Esophagus mucosa (tissue), 1 donor: Measurements from ENCODE around the gene RBMY1D. TPM values are rescaled to one million over a fixed set of nuclear protein-coding genes. Genes with fewer than 3 reads are reported as not detected.
"Not testable (repeated sequence)": the region's sequence is repeated elsewhere in the genome, so short reads cannot be mapped to it uniquely, and the experiment has no call there.

ENCODE experiments used
- ATAC-seq: fragments of 200-7000 bp; cut with Tn5 transposase; one replicate; pipeline ENCODE4 v1.9.1; 2020
- total RNA-seq: library from RNA; stranded (reverse); gene quantifications from one replicate; pipeline ENCODE4 v1.2.4, GENCODE V29; 2023
- donor health status: DM: yes; HTN: yes; CAD: no.

RBMY1D gene
- not detected for total RNA-seq

GRCh38 chrY:21894426-21894825 lies at the start of gene RBMY1D:
TSS of gene RBMY1D (minus strand) at chrY:21894526. CDS start at chrY:21892513, 2,013 bp downstream.
- ATAC-seq = not testable (repeated sequence)

GRCh38 chrY:21917932-21918331 lies 23.6 kb upstream of the RBMY1D start, which contains the start of gene RBMY1E:
TSS of gene RBMY1E (minus strand) at chrY:21918032. CDS start at chrY:21916054, 1,978 bp downstream.
- ATAC-seq = not testable (repeated sequence)

- ATAC-seq = not testable (repeated sequence)
Measured at GRCh38 chrY:21869407-21870076, 24.8 kb downstream of the RBMY1D start.

- no peak for ATAC-seq
Measured at GRCh38 chrY:21845481-21845880, 48.8 kb downstream of the RBMY1D start.

GRCh38 chrY:21842090-21842489 lies 52.2 kb downstream of the RBMY1D start:
- no peak for ATAC-seq

GRCh38 chrY:21839489-21839888 lies 54.8 kb downstream of the RBMY1D start:
- no peak for ATAC-seq

- no peak for ATAC-seq
Measured at GRCh38 chrY:21836343-21836742, 58.0 kb downstream of the RBMY1D start.

GRCh38 chrY:21835052-21835451 lies 59.3 kb downstream of the RBMY1D start:
- ATAC-seq = no peak

Other genes with a start within 250 kb of the RBMY1D start
- not detected for gene RBMY1E, start 23.5 kb upstream of the RBMY1D start, total RNA-seq